A549 (cell line): ENCODE measurements around the gene LGR5. TPM values are rescaled to one million over a fixed set of nuclear protein-coding genes. Genes with fewer than 3 reads are reported as not detected.

Experiments used
- ATAC-seq, 2 experiments: fragments of 200-7000 bp in 1 of 2; fragments of >200 bp in 1 of 2; cut with Nextera tagmentation in 1 of 2; cut with Tn5 transposase in 1 of 2; 3 replicates each; pipeline versions ENCODE4 v1.8.0 to v1.9.1; 2018 to 2020; ENCODE audit warnings: mild to moderate bottlenecking in 1 of 2, moderate library complexity in 1 of 2
- CTCF ChIA-PET: fragments of 300-600 bp; sonication (Branson Sonifier 250); formaldehyde crosslinking; extraction: SDS; loops from one replicate; lab custom pipeline; 2021; ENCODE audit warnings: antibody characterized with exemption, inconsistent platforms; lab: Yijun Ruan, JAX
- POLR2A ChIA-PET: fragments of 350-600 bp; formaldehyde crosslinking; extraction: SDS; loops from one replicate; lab custom pipeline; 2021; ENCODE audit warnings: antibody characterized with exemption, inconsistent platforms; lab: Yijun Ruan, JAX
- DNase-seq, 2 experiments: peaks; one replicate each; pipeline versions ENCODE4 v3.0.0 to v3.0.0-alpha.2; 2011 to 2016; ENCODE audit warnings: low read depth in 1 of 2, low spot score in 1 of 2
- FAIRE-seq: peaks from 2 replicates; lab custom pipeline; 2011; peaks lifted over from hg19 to GRCh38; lab: Jason Lieb, UNC
- H3K27ac ChIP-seq, 2 experiments: fragments of >200 bp; sonication (Bioruptor Twin); formaldehyde crosslinking; 3 replicates each; pipeline ENCODE4 v1.5.1; 2016 to 2017
- H3K4me1 ChIP-seq: fragments of >200 bp; sonication (Bioruptor Twin); formaldehyde crosslinking; 3 replicates; pipeline ENCODE4 v1.6.1; 2016
- H3K4me2 ChIP-seq: fragments of >200 bp; sonication (Bioruptor Twin); formaldehyde crosslinking; 3 replicates; pipeline ENCODE4 v1.6.1; 2016
- H3K4me3 ChIP-seq: fragments of >200 bp; sonication (Bioruptor Twin); formaldehyde crosslinking; 3 replicates; pipeline ENCODE4 v1.5.1; 2016
- H3K9me3 ChIP-seq: fragments of >200 bp; sonication (Bioruptor Twin); formaldehyde crosslinking; 3 replicates; pipeline ENCODE4 v1.6.1; 2016
- CEBPB ChIP-seq, 2 experiments: fragments of >200 bp in 1 of 2; sonication (Bioruptor Twin) in 1 of 2; formaldehyde crosslinking in 1 of 2; IDR thresholded peaks; 2 replicates each; pipeline ENCODE4 v1.6.1; 2012 to 2016
- CHD2 ChIP-seq: fragments of 150-350 bp; IDR thresholded peaks from 2 replicates; pipeline ENCODE4 v1.6.1; 2014; ENCODE audit warnings: low read length; ENCODE audit not compliant: partially characterized antibody
- CHD4 ChIP-seq: fragments of 200-600 bp; sonication (generic); IDR thresholded peaks from 2 replicates; pipeline ENCODE4 v1.6.1; 2016; ENCODE audit warnings: antibody characterized with exemption, mild to moderate bottlenecking, borderline replicate concordance
- EHF ChIP-seq: fragments of 250-450 bp; sonication (Bioruptor Pico); IDR thresholded peaks from 2 replicates; pipeline ENCODE4 v1.5.0; 2020; ENCODE audit warnings: mild to moderate bottlenecking
- GATA3 ChIP-seq: IDR thresholded peaks from 2 replicates; pipeline ENCODE4 v1.6.1; 2012; ENCODE audit warnings: borderline replicate concordance
- HEYL ChIP-seq: fragments of 250-450 bp; sonication (Bioruptor Pico); IDR thresholded peaks from 2 replicates; pipeline ENCODE4 v1.8.0; 2021; ENCODE audit warnings: mild to moderate bottlenecking, moderate library complexity
- HOXA7 ChIP-seq: fragments of 250-450 bp; sonication (Bioruptor Pico); IDR thresholded peaks from 2 replicates; pipeline ENCODE4 v1.5.0; 2020; ENCODE audit warnings: mild to moderate bottlenecking, moderate library complexity
- HOXB13 ChIP-seq: fragments of 250-450 bp; sonication (Bioruptor Pico); IDR thresholded peaks from 2 replicates; pipeline ENCODE4 v1.5.0; 2020; ENCODE audit warnings: low read depth, mild to moderate bottlenecking, moderate library complexity
- HOXB5 ChIP-seq: fragments of 250-450 bp; sonication (Bioruptor Pico); IDR thresholded peaks from 2 replicates; pipeline ENCODE4 v1.5.0; 2020; ENCODE audit warnings: mild to moderate bottlenecking, moderate library complexity
- JUN ChIP-seq, 2 experiments: fragments of >200 bp; sonication (Bioruptor Twin); formaldehyde crosslinking; IDR thresholded peaks; 2 replicates in 1 of 2; 3 replicates in 1 of 2; pipeline ENCODE4 v1.6.1; 2016 to 2017
- JUNB ChIP-seq: fragments of >200 bp; sonication (Bioruptor Twin); formaldehyde crosslinking; IDR thresholded peaks from 2 replicates; pipeline ENCODE4 v1.6.1; 2016
- KDM1A ChIP-seq: fragments of 200-600 bp; sonication (generic); IDR thresholded peaks from 2 replicates; pipeline ENCODE4 v1.6.1; 2016; ENCODE audit warnings: low read depth, mild to moderate bottlenecking
- KDM5A ChIP-seq: fragments of 200-600 bp; sonication (generic); IDR thresholded peaks from 2 replicates; pipeline ENCODE4 v1.6.1; 2016; ENCODE audit warnings: antibody characterized with exemption, mild to moderate bottlenecking
- MYC ChIP-seq: IDR thresholded peaks from 2 replicates; pipeline ENCODE4 v1.6.1; 2012; ENCODE audit warnings: mild to moderate bottlenecking, inconsistent platforms, low read length, improper control_type of control experiment, borderline replicate concordance
- NFE2L2 ChIP-seq: fragments of 150-350 bp; conservative IDR thresholded peaks from 2 replicates; pipeline ENCODE4 v1.6.1; 2014; ENCODE audit warnings: low read length
- NPAS2 ChIP-seq: fragments of 250-450 bp; sonication (Bioruptor Pico); IDR thresholded peaks from 2 replicates; pipeline ENCODE4 v1.8.0; 2022; ENCODE audit warnings: mild to moderate bottlenecking, moderate library complexity, borderline replicate concordance
- RAD21 ChIP-seq, 2 experiments: fragments of >200 bp in 1 of 2; sonication (Bioruptor Twin) in 1 of 2; formaldehyde crosslinking in 1 of 2; IDR thresholded peaks in 1 of 2; conservative IDR thresholded peaks in 1 of 2; 2 replicates in 1 of 2; 3 replicates in 1 of 2; pipeline ENCODE4 v1.6.1; 2012 to 2018; ENCODE audit warnings: inconsistent platforms in 1 of 2
- RARB ChIP-seq: fragments of 250-450 bp; sonication (Bioruptor Pico); IDR thresholded peaks from 2 replicates; pipeline ENCODE4 v1.8.0; 2021; ENCODE audit warnings: mild to moderate bottlenecking, moderate library complexity
- RFX5 ChIP-seq: fragments of 450-650 bp; IDR thresholded peaks from 2 replicates; pipeline ENCODE4 v1.7.1; 2014; ENCODE audit warnings: antibody characterized with exemption, mild to moderate bottlenecking, moderate library complexity
- SMC3 ChIP-seq: fragments of >200 bp; sonication (Bioruptor Twin); formaldehyde crosslinking; IDR thresholded peaks from 3 replicates; pipeline ENCODE4 v1.6.1; 2018; ENCODE audit warnings: inconsistent platforms
- SREBF2 ChIP-seq: fragments of 450-650 bp; IDR thresholded peaks from 2 replicates; pipeline ENCODE4 v1.6.1; 2014; ENCODE audit warnings: mild to moderate bottlenecking, moderate library complexity
- TFCP2L1 ChIP-seq: fragments of 250-450 bp; sonication (Bioruptor Pico); IDR thresholded peaks from 2 replicates; pipeline ENCODE4 v1.5.0; 2021; ENCODE audit warnings: mild to moderate bottlenecking
- TP53 ChIP-seq: fragments of 250-450 bp; sonication (Bioruptor Pico); IDR thresholded peaks from 2 replicates; pipeline ENCODE4 v1.5.0; 2021; ENCODE audit warnings: mild to moderate bottlenecking, moderate library complexity
- ZNF302 ChIP-seq: fragments of 250-450 bp; sonication (Bioruptor Pico); IDR thresholded peaks from 2 replicates; pipeline ENCODE4 v1.9.0; 2021; ENCODE audit warnings: inconsistent platforms, mild to moderate bottlenecking, moderate library complexity
- WGBS: methylation state at CpG from one replicate; pipeline ENCODE4 v1.1.6; 2017; ENCODE audit errors: missing lambda C conversion rate; 5-methylcytosine and 5-hydroxymethylcytosine counted together
- polyA plus RNA-seq, 4 experiments: library from polyadenylated mRNA; depleted of rRNA in 3 of 4; stranded (reverse); fragments of >200 nt; fragmentation: RNase III in 1 of 4; extraction: RNeasy Plus Mini Kit Qiagen cat#74134 plus additional on column Dnase treatment in 1 of 4; gene quantifications; 2 replicates in 3 of 4; 3 replicates in 1 of 4; pipeline ENCODE4 v1.2.3, GENCODE V29; 2011 to 2017
- TF ChIP-seq, protein P1 (sequence below): IDR thresholded peaks from 2 replicates; pipeline ENCODE4 v1.6.1; 2012

The LGR5 gene
- polyA plus RNA-seq, 2 of the 4 experiments (the other 2 are of a cell fraction) = not detected

GRCh38 chr12:71576496-71576895 is 136.9 kb downstream of the LGR5 start:
- ATAC-seq (no peak), DNase-seq (no peak), FAIRE-seq (no peak)
- H3K9me3 ChIP-seq = no peaks in the 10 kb centered on the region
- no peak overlapping the region for H3K4me2 ChIP-seq
- no peak for TF ChIP-seq HOXA7 (CRISPR knock-in tag)
- CTCF ChIA-PET = no interaction called here
- H3K4me3 ChIP-seq = no peak overlapping the region
- no peaks in the 10 kb centered on the region for H3K4me1 ChIP-seq
- WGBS = 64% methylated on average over 3 of the region's 3 CpGs
- no peak overlapping the region for H3K27ac ChIP-seq
- POLR2A ChIA-PET = no interaction called here

DNA sequence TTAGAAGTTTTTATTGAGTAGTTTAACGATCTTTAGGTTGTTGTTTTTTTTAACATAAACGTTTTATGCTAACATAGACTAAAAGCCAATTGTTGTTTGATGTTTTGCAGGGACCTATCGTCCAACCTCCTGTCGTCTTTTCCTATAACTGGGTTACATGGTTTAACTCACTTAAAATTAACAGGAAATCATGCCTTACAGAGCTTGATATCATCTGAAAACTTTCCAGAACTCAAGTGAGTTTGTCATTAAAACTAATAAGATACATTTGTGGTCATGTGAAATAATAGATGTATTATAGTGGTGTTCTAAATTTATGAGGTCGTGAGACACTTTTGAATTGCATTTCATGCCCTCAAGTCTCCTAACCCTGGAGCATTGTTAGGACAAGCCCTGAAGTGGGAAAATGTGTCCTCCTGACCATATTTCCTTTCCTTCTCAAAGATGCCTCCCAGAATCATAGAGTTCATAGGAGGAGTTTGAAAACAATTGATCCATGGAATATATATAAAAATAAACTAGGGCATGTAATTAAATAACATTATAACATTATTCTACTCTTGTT is 139.2 kb downstream of the LGR5 start:
- FAIRE-seq = no peak
- Histone ChIP-seq H3K4me2 (no peak overlapping the region), H3K4me3 (no peak overlapping the region), H3K27ac (no peak overlapping the region), H3K9me3 (no peaks in the 10 kb centered on the region), H3K4me1 (no peaks in the 10 kb centered on the region)
- TF ChIP-seq JUN (IDR thresholded peaks at IDR 0.05) (no peak), NFE2L2 (no peak), HOXB5 (CRISPR knock-in tag) (no peak), GATA3 (no peak), EHF (no peak), KDM5A (no peak), ZNF302 (CRISPR knock-in tag) (no peak), MYC (no peak), CHD2 (no peak), RARB (CRISPR knock-in tag) (no peak), TFCP2L1 (CRISPR knock-in tag) (no peak), CHD4 (no peak), RAD21 (conservative IDR thresholded peaks at IDR 0.05 in 1 of 2, IDR thresholded peaks at IDR 0.05 in 1 of 2) (no peak), NPAS2 (CRISPR knock-in tag) (no peak), TP53 (no peak), HOXB13 (CRISPR knock-in tag) (no peak), RFX5 (no peak), HEYL (no peak), SMC3 (no peak)
- TF ChIP-seq, protein P1, sequence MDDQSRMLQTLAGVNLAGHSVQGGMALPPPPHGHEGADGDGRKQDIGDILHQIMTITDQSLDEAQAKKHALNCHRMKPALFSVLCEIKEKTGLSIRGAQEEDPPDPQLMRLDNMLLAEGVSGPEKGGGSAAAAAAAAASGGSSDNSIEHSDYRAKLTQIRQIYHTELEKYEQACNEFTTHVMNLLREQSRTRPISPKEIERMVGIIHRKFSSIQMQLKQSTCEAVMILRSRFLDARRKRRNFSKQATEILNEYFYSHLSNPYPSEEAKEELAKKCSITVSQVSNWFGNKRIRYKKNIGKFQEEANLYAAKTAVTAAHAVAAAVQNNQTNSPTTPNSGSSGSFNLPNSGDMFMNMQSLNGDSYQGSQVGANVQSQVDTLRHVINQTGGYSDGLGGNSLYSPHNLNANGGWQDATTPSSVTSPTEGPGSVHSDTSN = no peak
- WGBS = 29% methylated on average over 5 of the region's 5 CpGs
- ChIA-PET CTCF (no interaction called here), POLR2A (no interaction called here)
- no peak for ATAC-seq
- no peak for DNase-seq

- no peak overlapping the region for H3K27ac ChIP-seq
- ATAC-seq (no peak), DNase-seq (no peak), FAIRE-seq (no peak)
- ChIA-PET POLR2A (no interaction called here), CTCF (interaction anchor here (0.6 to 1.5 kb wide), 2 partner anchors 11 to 377 kb away, joined by 3 to 4 read pairs; no protein-coding TSS in a partner anchor)
- 34% methylated on average over 3 of the region's 3 CpGs for WGBS
- TF ChIP-seq ZNF302 (CRISPR knock-in tag) (no peak), JUNB (no peak), KDM1A (no peak), CEBPB (IDR thresholded peaks at IDR 0.05) (no peak), SREBF2 (no peak), NFE2L2 (no peak), TFCP2L1 (CRISPR knock-in tag) (no peak), RFX5 (no peak)
- no peak overlapping the region for H3K4me2 ChIP-seq
- H3K4me3 ChIP-seq = no peak overlapping the region
- H3K9me3 ChIP-seq = no peaks in the 10 kb centered on the region
- no peaks in the 10 kb centered on the region for H3K4me1 ChIP-seq
Observed at GRCh38 chr12:71581206-71581605, 141.6 kb downstream of the LGR5 start.
